COR-L47 (cell line): ENCODE results near the gene FAM78A.

Experiments
- DNase-seq: peaks from one replicate; lab custom pipeline; 2025; lab: John Stamatoyannopoulos, UW

Gene FAM78A

DNA sequence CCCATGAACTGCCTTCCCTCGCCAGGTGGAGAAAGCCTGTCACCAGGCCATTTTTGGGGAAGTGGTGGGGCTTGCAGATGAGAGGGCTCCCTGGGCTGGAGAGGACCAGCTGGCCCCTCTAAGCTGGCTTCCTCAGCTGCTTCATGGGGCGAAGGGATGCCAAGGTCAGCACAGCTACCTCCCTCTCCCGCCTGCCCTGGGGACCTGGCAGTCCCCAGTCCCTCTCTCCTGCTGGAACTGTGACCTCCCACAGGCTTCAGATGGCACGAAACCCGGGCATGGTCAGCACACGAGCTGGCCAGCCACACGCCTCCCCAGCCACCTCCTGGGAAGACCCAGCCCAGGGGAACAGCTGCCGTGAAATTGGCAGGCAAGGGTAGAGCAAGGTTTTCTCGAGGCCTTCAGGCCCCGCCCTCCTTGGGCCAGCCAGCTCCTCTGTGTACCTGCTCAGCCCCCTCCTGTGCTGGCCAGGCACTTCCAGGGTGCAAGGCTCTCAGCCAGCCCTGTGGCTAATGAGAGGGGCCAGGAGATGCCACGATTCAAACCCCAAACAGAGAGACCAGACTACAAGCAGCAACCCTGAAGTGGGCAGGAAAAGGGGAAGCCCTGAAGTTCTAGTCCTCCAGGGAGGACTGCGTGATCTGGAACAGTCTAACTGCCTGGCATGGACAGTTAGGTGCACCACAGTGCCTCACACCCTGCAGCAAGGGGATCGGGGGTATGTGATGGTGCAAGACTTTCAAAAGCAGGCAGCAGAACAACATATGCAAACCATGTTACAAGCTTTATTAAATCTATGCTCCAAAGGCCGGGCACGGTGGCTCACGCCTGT is 26.1 kb upstream of the FAM78A start:
- DNase-seq: peak; percentile 23

DNA sequence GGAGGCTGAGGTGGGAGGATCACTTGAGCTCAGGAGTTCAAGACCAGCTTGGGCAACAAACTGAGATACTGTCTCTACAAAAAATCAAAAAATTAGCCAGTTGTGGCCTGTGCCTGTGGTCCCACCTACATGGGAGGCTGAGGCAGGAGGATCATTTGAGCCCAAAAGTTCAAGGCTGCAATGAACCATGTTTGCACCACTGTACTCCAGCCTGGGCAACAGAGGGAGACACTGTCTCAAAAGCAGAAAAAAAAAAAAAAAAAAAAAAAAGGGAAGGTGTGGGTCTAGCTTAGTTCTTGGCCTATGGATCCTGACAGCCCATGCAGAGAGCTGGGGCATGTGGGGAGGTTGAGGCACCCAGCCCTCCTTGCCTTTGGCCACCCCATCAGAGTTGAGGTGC is 24.1 kb upstream of the FAM78A start:
- DNase-seq: no peak

GRCh38 chr9:131299961-131300347 is 23.6 kb upstream of the FAM78A start:
- no peak for DNase-seq

GRCh38 chr9:131299346-131299960 is 23.1 kb upstream of the FAM78A start:
- no peak for DNase-seq

DNA sequence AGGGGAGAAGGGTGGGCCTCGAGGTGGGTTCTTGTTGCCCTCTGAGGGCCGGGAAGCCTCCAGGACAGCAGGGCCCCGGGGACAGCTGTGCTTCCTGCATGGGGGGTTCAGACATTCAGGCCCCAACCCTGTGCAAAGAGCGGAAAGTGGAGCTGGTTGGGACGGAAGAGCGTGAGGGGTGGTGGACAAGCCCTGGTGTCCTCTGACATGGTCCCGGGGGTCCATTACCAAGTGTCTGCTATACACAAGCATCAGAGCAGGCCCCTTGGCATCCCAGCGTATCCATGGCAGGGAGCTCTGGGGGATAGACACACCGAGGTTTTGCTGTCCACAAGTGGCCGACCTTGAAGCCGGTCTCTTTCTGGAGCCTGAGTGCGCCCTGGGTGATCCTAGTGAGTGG is 22.5 kb upstream of the FAM78A start:
- DNase-seq: no peak

GRCh38 chr9:131298341-131298740 is 22.0 kb upstream of the FAM78A start:
- no peak for DNase-seq

- no peak for DNase-seq
These were observed 21.6 kb upstream of the FAM78A start for GRCh38 chr9:131297903-131298302.

GRCh38 chr9:131296906-131297500 is 20.7 kb upstream of the FAM78A start:
- no peak for DNase-seq

DNA sequence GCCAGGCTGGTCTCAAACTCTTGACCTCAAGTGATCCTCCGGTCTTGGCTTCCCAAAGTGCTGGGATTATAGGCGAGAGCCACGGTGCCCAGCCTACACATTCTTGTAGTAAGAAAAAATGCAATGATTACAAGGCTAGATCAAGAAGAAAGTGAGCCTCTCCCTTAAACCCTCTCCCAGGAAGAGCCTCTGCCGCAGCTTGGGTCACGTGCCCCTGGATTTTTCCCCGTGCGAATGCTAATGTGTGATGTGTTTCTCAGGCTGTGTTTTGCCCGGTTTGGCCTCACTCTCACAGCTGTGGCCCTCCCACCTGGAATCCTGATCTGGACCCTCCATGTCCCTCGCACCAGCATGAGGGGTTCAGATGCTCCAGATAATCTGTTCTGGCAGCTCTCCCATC is 20.1 kb upstream of the FAM78A start:
- no peak for DNase-seq

GRCh38 chr9:131292937-131293336 is 16.6 kb upstream of the FAM78A start:
- DNase-seq: no peak

- DNase-seq: no peak
These were observed 15.5 kb upstream of the FAM78A start for GRCh38 chr9:131291795-131292315.

- DNase-seq: no peak
These were observed 14.6 kb upstream of the FAM78A start for GRCh38 chr9:131290767-131291370.

DNA sequence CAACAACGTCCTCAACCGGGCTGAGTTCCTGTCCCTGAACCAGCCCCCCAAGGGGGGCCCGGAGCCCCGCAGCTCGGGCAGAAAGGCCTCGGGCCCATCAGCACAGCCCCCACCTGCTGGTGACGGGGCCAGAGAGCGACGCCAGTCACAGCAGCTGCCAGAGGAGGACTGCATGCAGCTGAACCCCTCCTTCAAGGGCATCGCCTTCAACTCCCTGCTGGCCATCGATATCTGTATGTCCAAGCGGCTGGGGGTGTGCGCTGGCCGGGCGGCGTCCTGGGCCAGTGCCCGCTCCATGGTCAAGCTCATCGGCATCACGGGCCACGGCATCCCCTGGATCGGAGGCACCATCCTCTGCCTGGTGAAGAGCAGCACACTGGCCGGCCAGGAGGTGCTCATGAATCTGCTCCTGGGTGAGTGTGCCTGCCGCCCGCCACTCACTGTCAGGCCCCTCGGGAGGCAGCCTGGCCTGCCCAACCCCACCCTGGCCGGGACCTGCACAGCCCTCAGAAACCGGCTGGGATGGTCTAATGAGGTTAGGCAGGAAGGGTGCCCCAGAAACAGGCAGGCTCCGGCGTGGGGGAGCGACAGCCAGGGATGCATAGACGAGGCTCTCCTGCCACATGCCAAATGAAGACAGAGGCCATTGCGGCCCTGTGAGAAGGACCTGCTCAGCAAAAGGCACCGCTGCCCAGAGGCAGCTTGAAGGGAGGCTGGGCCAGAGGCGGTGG is 13.9 kb upstream of the FAM78A start:
- DNase-seq: no peak

GRCh38 chr9:131289301-131290035 is 13.2 kb upstream of the FAM78A start, which contains the start of gene PLPP7:
Gene PLPP7, plus strand, starts transcription at chr9:131289723. Its CDS starts 275 bp downstream, at chr9:131289998.
- DNase-seq: no peak

GRCh38 chr9:131288217-131288616 is 11.9 kb upstream of the FAM78A start:
- no peak for DNase-seq

GRCh38 chr9:131287359-131287758 is 11.0 kb upstream of the FAM78A start:
- DNase-seq: no peak

GRCh38 chr9:131284856-131285255 is 8.5 kb upstream of the FAM78A start:
- DNase-seq: no peak

DNA sequence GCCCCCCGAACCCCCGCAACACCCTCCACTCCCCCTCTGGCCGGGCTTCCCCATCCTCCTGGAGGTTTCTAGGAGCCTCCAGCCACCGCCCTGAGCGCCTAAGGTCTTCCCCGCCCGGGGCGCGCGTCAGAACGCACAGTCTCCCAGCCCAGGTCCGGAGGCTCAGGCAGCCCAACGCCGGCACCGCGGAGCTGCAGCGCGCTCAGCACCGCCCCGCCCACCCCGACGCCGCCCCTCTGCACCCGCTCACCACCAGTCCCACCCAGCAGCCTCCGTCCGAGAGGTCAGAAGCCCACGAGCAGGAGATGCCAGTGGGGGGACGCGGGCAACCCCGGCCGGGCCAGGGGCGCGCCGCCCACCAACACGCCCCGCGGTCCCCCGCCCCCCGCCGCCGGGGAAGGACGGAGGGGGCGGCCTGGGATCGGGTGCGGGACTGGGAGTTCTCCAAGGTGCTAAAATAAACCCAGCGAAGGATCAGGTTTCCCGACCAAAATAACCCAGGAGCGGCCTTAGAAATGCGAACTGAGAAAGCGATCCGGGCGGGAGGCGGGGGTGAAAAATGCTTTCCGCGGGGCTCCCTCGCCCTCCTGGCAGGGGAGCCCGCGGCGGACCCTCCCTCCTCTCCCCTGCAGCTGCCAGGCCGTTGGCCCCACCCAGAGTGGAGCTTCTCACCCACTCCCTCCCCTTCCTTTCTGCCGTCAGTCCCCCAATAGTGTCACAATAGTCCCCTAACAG is 6.5 kb upstream of the FAM78A start:
- no peak for DNase-seq

DNA sequence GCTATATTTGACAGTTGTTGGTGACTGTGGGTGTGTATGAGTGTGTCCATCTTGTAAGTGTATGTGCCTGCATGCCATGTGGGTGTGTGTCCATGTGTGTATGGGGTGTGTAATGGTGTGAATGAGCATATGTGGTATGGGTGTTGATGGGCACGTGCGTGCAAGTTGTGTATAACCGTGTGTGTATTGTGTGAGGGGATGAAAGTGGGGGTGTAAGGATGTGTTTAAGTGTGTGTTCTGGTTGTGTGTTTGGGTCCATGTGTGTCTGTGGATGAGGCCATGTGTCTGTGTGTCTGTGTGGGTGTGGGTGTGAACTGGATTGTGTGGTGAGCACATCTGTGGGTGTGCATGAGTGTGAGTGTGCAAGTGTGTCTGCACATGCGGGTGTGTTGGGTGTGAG is 5.9 kb upstream of the FAM78A start:
- no peak for DNase-seq
